Activated T-cell treated with anti-CD3 and anti-CD28 coated beads, Interleukin-2, amount 50 U/mL, for 72 hours (primary cell): ENCODE data around the gene C1orf74. TPM values are rescaled to one million over a fixed set of nuclear protein-coding genes. Genes with fewer than 3 reads are reported as not detected.
"Not testable (repeated sequence)": the region's sequence is repeated elsewhere in the genome, so short reads cannot be mapped to it uniquely, and the experiment has no call there.

Experiments used
- ATAC-seq, 2 donors: fragments of 150-1000 bp; cut with Tn5 transposase; replicated peaks in 1 of 2; 2 replicates each; pipeline ENCODE4 v1.10.0; 2021; ENCODE audit warnings: moderate library complexity in 2 of 2, mild to moderate bottlenecking in 1 of 2
- DNase-seq, 2 donors: peaks; one replicate each; pipeline ENCODE4 v3.0.0; 2021 to 2022; ENCODE audit warnings: mixed read lengths in 1 of 2
- H3K27ac Mint-ChIP-seq: one replicate; pipeline ENCODE4 v1.8.0; 2022; ENCODE audit warnings: mild to moderate bottlenecking, moderate library complexity, mixed read lengths
- H3K27me3 Mint-ChIP-seq: one replicate; pipeline ENCODE4 v1.8.0; 2022; ENCODE audit warnings: low read depth, mixed read lengths
- H3K36me3 Mint-ChIP-seq, 2 donors: one replicate each; pipeline ENCODE4 v1.8.0; 2022; ENCODE audit warnings: mixed read lengths in 2 of 2, mild to moderate bottlenecking in 1 of 2; ENCODE audit not compliant: insufficient read depth in 2 of 2
- H3K4me1 Mint-ChIP-seq: one replicate; pipeline ENCODE4 v1.8.0; 2022; ENCODE audit warnings: low read depth, mixed read lengths
- H3K4me3 Mint-ChIP-seq, 2 donors: one replicate each; pipeline ENCODE4 v1.8.0; 2022; ENCODE audit warnings: mild to moderate bottlenecking in 2 of 2, mixed read lengths in 2 of 2, moderate library complexity in 2 of 2
- H3K9me3 Mint-ChIP-seq, 2 donors: one replicate each; pipeline ENCODE4 v1.8.0; 2022; ENCODE audit warnings: mixed read lengths in 2 of 2
- total RNA-seq, 2 donors: library from RNA; stranded (reverse); gene quantifications; one replicate each; pipeline ENCODE4 v1.2.3, GENCODE V29; 2022

Gene C1orf74
- total RNA-seq, 2 donors from 2014 or later = 2.8 to 3.3 TPM

DNA sequence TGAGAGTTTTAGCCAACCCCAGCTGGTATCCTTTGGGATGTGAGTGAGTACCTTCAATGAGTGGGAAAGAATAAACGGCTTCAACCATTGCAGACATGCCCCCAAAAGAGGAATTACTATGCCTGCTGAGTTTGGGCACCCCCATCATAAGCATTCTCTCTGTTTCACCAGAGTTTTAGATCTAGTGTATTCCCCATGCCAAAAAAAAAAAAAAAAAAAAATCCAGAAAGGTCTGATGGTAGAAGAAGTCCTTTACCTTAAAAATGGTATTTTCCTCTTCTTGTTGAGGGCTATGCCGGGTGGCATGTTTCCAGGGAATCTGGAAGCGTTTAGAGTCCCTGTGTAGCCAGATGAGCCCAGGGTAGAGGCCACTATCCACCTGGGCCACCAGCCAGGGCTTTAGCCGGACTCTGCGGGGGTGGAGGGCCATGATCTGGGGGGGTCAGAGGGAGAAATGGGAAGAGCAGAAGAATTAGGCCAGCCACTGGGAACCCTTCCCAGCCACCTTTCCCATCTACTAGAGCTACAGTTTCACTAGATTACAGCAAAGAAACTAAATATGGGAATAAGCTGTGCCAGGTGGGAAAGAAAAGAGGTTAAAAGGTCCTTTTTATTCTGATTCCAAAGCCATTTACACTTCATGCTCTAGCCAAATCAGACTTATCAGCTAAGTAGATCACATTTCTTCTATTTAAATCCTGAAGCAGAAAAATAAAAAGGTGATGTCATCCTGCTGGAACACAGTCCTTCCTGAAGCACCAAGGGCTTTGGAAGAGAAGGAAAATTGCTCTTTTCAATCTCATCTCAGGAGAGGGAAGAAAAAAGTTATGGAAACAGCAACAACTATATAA lies 16.9 kb upstream of the C1orf74 start:
- H3K27me3 Mint-ChIP-seq = peaks cover 32% of the 10 kb centered on the region
- H3K9me3 Mint-ChIP-seq = no peaks in the 10 kb centered on the region
- H3K4me3 Mint-ChIP-seq = no peak overlapping the region

DNA sequence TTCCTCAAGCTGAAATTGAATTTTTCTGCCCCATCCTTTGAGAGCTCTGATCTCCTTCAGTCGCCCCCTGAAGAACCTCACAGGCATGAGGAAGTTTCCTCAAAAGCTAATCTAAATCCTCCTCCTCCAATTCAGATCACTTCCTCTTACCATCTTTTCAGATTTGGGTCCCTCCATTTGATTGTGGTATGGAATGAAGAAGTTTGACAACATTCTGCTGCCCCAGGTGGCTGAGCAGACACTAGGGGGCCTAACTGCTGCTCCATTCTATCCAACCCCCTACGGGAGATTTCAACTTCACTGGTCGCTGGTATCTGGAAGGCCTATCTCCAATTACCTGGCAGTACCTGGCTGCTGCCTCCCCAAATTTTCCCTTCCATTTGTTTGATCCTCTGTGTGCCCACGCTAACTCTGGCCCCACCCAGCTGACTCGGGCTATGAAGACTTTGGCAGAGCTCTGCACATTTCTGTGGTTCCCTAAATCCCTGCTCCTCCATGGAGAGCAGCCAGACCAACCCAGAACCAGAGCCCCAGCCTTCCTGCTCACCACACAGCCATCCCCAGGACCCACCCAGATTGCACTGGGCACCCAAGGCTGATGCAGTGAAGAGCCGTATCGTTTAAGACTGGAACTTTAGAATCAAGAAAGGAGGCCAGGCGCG lies 13.8 kb upstream of the C1orf74 start:
- DNase-seq (no peak), ATAC-seq (no peak)
- Mint-ChIP-seq H3K4me1 (no peaks in the 10 kb centered on the region), H3K27me3 (peaks cover 20% of the 10 kb centered on the region), H3K36me3 (no peaks in the 10 kb centered on the region), H3K4me3 (no peak overlapping the region), H3K9me3 (no peaks in the 10 kb centered on the region), H3K27ac (no peak overlapping the region)

More for the DNA sequence above, 16.9 kb upstream of the C1orf74 start:
- no peak for ATAC-seq
- Mint-ChIP-seq H3K36me3 (no peaks in the 10 kb centered on the region), H3K27ac (no peak overlapping the region), H3K4me1 (peaks cover 17% of the 10 kb centered on the region)
- DNase-seq = no peak

DNA sequence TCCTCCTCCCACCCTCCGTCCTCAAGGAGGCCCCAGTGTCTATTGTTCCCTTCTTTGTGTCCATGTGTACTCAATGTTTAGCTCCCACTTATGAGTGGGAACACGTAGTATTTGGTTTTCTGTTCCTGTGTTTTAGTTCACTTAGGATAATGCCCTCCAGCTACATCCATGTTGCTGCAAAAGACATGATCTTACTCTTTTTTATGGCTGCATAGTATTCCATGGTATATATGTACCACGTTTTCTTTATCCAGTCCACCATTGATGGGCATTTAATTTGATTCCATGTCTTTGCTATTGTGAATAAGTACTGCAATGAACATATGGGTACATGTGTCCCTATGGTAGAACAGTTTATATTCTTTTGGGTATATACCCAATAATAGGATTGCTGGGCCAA lies 9.4 kb upstream of the C1orf74 start:
- ATAC-seq, H3K27me3 Mint-ChIP-seq, DNase-seq, H3K36me3 Mint-ChIP-seq, H3K4me3 Mint-ChIP-seq, H3K27ac Mint-ChIP-seq, H3K9me3 Mint-ChIP-seq: not testable (repeated sequence)
- peaks cover 11% of the 10 kb centered on the region for H3K4me1 Mint-ChIP-seq

- Mint-ChIP-seq H3K36me3 (no peaks in the 10 kb centered on the region), H3K4me1 (peaks cover 11% of the 10 kb centered on the region), H3K4me3 (no peak overlapping the region), H3K27ac (no peak overlapping the region), H3K27me3 (peaks cover 6% of the 10 kb centered on the region), H3K9me3 (no peaks in the 10 kb centered on the region)
- ATAC-seq = no peak
- DNase-seq = no peak
Observed at GRCh38 chr1:209791920-209792319, 7.6 kb upstream of the C1orf74 start.

DNA sequence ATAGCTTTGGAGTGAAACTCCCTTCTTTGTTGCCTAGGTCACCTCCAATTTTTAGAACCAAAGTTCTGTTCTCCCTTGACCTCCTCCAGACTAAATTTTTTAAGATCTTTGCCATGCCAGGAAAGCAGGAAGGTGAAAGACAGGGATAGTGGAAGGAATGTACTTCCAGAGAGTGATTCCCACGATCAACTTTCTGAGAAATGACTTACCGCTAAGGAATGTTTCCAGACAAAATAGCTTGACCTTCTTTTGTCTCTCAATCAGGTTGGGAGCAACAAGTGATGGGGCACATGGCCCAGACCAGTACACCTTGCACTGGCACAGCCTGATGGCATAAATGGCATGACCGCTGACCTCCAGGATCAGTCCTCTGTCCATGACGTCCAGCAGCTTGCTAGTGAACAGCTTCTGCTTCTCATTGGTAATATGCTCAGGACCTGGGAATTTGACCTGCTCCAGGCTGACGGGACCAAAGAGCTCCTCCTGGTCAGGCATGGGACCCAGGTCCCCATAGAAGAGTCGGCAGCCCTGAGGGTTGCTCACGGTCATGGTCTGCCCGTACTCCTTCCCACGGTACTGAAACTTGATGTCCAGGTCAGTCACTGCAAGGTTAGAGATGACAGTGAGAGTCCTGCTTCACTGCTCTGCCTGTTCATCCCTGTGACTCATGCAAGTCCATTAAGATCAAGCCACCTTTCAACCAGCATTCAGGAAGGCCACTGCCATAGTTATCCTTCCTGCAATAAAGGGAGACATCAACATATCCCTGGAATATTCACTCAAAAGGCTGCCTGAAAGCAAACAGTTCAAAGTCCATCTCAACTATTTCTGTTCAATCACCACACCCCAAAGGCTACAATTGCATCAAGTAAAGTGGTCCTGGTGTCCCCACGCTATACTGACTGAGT lies 6.2 kb upstream of the C1orf74 start:
- DNase-seq (no peak), ATAC-seq (no peak)
- H3K27ac Mint-ChIP-seq = no peak overlapping the region
- H3K27me3 Mint-ChIP-seq = peaks cover 6% of the 10 kb centered on the region
- no peaks in the 10 kb centered on the region for H3K36me3 Mint-ChIP-seq
- no peak overlapping the region for H3K4me3 Mint-ChIP-seq
- H3K9me3 Mint-ChIP-seq = no peaks in the 10 kb centered on the region
- H3K4me1 Mint-ChIP-seq = peaks cover 13% of the 10 kb centered on the region

DNA sequence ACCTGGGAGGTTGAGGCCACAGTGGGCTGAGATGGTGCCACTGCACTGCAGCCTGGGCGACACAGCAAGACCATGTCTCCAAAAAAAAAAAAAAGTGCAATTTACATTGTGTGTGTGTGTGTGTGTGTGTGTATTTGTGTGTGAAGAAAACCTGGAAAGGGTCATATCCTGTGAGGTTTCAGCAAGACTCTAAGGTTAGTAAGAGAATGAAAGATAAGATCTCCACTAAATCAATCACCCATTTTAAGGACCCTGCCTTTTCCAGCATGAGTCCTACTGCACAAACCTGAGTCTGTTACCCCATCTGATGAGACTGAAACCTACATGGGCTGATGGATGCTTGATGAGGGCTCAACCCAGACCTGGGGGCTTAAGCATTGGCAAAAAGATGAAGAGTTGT lies 4.9 kb upstream of the C1orf74 start:
- Mint-ChIP-seq H3K36me3 (peaks cover 0 to 2% of the 10 kb centered on the region in 2 donors), H3K27me3 (no peaks in the 10 kb centered on the region), H3K9me3 (peaks cover 2 to 3% of the 10 kb centered on the region in 2 donors), H3K4me1 (peaks cover 26% of the 10 kb centered on the region), H3K27ac (no peak overlapping the region), H3K4me3 (no peak overlapping the region)
- ATAC-seq (peak in 1 of 2 donors; percentile 24), DNase-seq (no peak)

GRCh38 chr1:209787551-209787950 lies 3.2 kb upstream of the C1orf74 start:
- no peaks in the 10 kb centered on the region for H3K27me3 Mint-ChIP-seq
- H3K4me3 Mint-ChIP-seq = no peak overlapping the region
- H3K27ac Mint-ChIP-seq = no peak overlapping the region
- H3K9me3 Mint-ChIP-seq = peaks cover 2 to 3% of the 10 kb centered on the region in 2 donors
- H3K4me1 Mint-ChIP-seq = peaks cover 43% of the 10 kb centered on the region
- DNase-seq (no peak), ATAC-seq (no peak)
- peaks cover under 1 to 2% of the 10 kb centered on the region in 2 donors for H3K36me3 Mint-ChIP-seq

- DNase-seq = no peak
- Mint-ChIP-seq H3K36me3 (peaks cover 2 to 5% of the 10 kb centered on the region in 2 donors), H3K9me3 (peaks cover 2 to 3% of the 10 kb centered on the region in 2 donors), H3K27me3 (no peaks in the 10 kb centered on the region), H3K4me3 (no peak overlapping the region), H3K27ac (no peak overlapping the region), H3K4me1 (peaks cover 49% of the 10 kb centered on the region)
- no peak for ATAC-seq
Observed at GRCh38 chr1:209786146-209786545, 1.8 kb upstream of the C1orf74 start.

DNA sequence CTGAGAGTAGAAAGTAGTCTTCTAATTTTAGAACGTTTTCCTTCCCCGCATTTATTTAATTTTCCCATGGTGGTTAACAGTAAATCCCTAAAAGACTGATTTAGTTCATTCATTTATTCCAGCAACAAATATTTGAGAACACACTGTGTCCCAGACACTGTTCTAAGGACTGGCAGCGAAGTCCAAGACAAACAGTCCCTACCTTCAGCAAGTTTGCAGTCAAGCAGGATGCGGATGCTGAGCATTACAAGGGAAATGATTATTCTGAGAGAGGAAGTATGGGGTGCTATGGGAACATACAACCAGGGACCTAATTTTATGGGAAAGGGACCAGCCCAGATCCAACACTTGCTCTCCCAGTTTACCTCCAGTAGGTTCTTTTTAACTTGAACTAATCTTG lies 1.2 kb upstream of the C1orf74 start:
- H3K9me3 Mint-ChIP-seq = peaks cover 2 to 3% of the 10 kb centered on the region in 2 donors
- peaks cover 2 to 5% of the 10 kb centered on the region in 2 donors for H3K36me3 Mint-ChIP-seq
- no peak for DNase-seq
- ATAC-seq = no peak
- peak overlapping the region; percentile 93 for H3K27ac Mint-ChIP-seq
- peak overlapping the region in 1 of 2 donors; percentile 82 for H3K4me3 Mint-ChIP-seq
- peaks cover 49% of the 10 kb centered on the region for H3K4me1 Mint-ChIP-seq
- no peaks in the 10 kb centered on the region for H3K27me3 Mint-ChIP-seq

DNA sequence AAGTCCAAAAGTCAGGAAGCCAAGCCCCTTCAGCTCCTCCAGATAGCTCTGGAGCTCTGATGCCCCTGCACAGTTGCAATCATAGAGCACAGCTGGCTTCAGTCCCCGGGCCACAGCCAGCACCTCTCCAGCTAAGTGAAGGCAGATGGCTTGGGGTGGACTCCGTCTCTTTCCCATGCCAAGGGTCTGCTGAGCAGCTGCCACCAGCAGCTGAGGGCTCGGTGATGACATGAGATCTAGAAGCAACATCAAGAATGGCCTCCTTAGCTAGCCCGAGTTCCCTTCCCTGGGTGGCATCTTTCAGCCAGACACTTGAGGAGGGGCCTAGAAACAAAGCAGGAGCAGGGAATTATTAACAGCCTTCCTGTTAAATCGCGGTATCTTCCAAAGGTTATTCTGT lies 973 bp downstream of the C1orf74 start:
- DNase-seq (no peak), ATAC-seq (no peak)
- peaks cover 9 to 10% of the 10 kb centered on the region in 2 donors for H3K36me3 Mint-ChIP-seq
- H3K27ac Mint-ChIP-seq = peak overlapping the region; percentile 93
- H3K4me3 Mint-ChIP-seq = peak overlapping the region; percentile 82 to 92
- H3K4me1 Mint-ChIP-seq = peaks cover 38% of the 10 kb centered on the region
- peaks cover 2 to 3% of the 10 kb centered on the region in 2 donors for H3K9me3 Mint-ChIP-seq
- H3K27me3 Mint-ChIP-seq = no peaks in the 10 kb centered on the region

DNA sequence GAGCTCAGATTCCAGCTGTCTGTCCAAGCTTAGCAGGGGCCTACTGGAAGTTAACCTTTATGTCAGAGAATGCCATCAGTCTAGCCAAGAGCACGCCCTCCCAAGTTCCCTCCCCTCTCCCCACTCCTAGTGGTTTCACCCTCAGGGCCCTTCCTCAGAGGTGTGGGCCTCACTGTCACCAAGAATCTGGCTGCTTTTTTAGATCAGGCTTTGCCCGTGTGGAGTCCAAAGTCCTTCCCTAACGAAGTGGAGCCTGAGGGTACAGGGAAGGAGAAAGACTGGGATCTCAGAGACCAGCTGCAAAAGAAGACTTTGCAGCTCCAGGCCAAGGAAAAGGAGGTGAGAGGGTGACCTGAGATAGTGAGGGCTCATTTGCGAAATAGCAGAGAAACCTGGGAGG lies 4.1 kb downstream of the C1orf74 start:
- Mint-ChIP-seq H3K27me3 (no peaks in the 10 kb centered on the region), H3K9me3 (peaks cover under 1 to 2% of the 10 kb centered on the region in 2 donors), H3K36me3 (peaks cover 12 to 31% of the 10 kb centered on the region in 2 donors), H3K27ac (peak overlapping the region; percentile 20), H3K4me1 (peaks cover 41% of the 10 kb centered on the region), H3K4me3 (no peak overlapping the region)
- ATAC-seq (no peak), DNase-seq (no peak)

DNA sequence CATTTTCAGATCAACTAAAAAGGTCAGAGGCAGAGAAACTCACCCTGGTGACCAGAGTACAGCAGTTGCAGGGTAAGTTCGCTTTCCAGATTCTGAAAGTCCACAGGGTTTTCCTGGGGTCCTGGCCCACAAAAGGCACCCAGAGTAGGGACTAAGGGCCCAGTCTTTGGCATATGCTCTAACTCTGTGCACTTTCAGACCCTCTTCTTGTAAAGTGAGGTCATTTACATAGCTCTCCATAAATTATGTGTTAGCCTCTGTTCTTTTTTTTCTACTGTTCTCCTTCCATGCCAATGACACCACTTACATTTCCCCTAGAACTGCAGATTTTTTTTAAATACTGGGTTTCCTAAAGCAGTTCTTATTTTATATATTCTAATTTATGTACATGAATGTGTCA lies 6.3 kb downstream of the C1orf74 start:
- H3K4me3 Mint-ChIP-seq = no peak overlapping the region
- peaks cover 34% of the 10 kb centered on the region for H3K4me1 Mint-ChIP-seq
- no peak for DNase-seq
- H3K27ac Mint-ChIP-seq = peak overlapping the region; percentile 58
- no peak for ATAC-seq
- H3K9me3 Mint-ChIP-seq = no peaks in the 10 kb centered on the region
- H3K27me3 Mint-ChIP-seq = no peaks in the 10 kb centered on the region
- H3K36me3 Mint-ChIP-seq = peaks cover 19 to 52% of the 10 kb centered on the region in 2 donors

GRCh38 chr1:209777587-209777986 lies 6.8 kb downstream of the C1orf74 start:
- Mint-ChIP-seq H3K4me1 (peaks cover 29% of the 10 kb centered on the region), H3K27me3 (no peaks in the 10 kb centered on the region), H3K9me3 (no peaks in the 10 kb centered on the region), H3K4me3 (no peak overlapping the region), H3K27ac (peak overlapping the region; percentile 22), H3K36me3 (peaks cover 21 to 57% of the 10 kb centered on the region in 2 donors)
- no peak for DNase-seq
- no peak for ATAC-seq
